MG63 (cell line): ENCODE data around the gene BMP2. TPM values are rescaled to one million over a fixed set of nuclear protein-coding genes. Genes with fewer than 3 reads are reported as not detected.
A peak's percentile ranks its signal among the peaks of the same experiment; 100 is the strongest.

Source experiments
- DNase-seq: peaks from one replicate; pipeline ENCODE4 v3.0.0-alpha.2; 2020
- H3K27me3 ChIP-seq: fragments of 250-450 bp; sonication (Bioruptor Pico); 2 replicates; pipeline ENCODE4 v1.5.1; 2020; ENCODE audit warnings: mild to moderate bottlenecking, moderate library complexity
- H3K36me3 ChIP-seq: fragments of 250-450 bp; sonication (Bioruptor Pico); 2 replicates; pipeline ENCODE4 v1.5.1; 2020; ENCODE audit warnings: mild to moderate bottlenecking, moderate library complexity
- H3K4me3 ChIP-seq: fragments of 250-450 bp; sonication (Bioruptor Pico); 2 replicates; pipeline ENCODE4 v1.5.1; 2020; ENCODE audit warnings: mild to moderate bottlenecking, moderate library complexity
- H3K9me3 ChIP-seq: fragments of 250-450 bp; sonication (Bioruptor Pico); 2 replicates; pipeline ENCODE4 v1.5.1; 2020; ENCODE audit warnings: mild to moderate bottlenecking, moderate library complexity
- total RNA-seq: library from RNA; depleted of rRNA; stranded (reverse); fragments of >200 nt; shearing (Covaris generic); gene quantifications from 2 replicates; pipeline ENCODE4 v1.2.3, GENCODE V29; 2014; ENCODE audit warnings: low replicate concordance

Gene BMP2
- total RNA-seq, 1 experiment from 2014 or later = 0.03 TPM

DNA sequence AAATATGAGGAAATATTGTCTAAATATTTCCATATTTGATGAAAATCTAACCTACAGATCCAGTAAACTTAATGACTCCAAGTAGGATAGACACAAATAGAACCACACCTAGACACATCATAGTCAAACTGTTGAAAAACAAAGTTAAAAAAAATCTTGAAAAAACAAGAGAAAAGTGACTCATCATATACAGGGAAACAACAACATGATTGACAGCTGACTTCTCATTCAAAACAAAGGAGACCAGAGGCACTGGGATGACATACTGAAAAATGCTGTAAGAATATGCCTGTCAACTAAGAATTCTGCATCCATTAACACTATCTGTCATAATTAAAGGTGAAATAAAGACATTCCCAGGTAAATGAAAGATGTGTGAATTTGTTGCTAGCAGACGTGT lies 38.8 kb downstream of the BMP2 start:
- no peaks in the 10 kb centered on the region for H3K36me3 ChIP-seq
- no peaks in the 10 kb centered on the region for H3K27me3 ChIP-seq
- no peaks in the 10 kb centered on the region for H3K9me3 ChIP-seq
- H3K4me3 ChIP-seq = no peak overlapping the region
- DNase-seq = no peak

DNA sequence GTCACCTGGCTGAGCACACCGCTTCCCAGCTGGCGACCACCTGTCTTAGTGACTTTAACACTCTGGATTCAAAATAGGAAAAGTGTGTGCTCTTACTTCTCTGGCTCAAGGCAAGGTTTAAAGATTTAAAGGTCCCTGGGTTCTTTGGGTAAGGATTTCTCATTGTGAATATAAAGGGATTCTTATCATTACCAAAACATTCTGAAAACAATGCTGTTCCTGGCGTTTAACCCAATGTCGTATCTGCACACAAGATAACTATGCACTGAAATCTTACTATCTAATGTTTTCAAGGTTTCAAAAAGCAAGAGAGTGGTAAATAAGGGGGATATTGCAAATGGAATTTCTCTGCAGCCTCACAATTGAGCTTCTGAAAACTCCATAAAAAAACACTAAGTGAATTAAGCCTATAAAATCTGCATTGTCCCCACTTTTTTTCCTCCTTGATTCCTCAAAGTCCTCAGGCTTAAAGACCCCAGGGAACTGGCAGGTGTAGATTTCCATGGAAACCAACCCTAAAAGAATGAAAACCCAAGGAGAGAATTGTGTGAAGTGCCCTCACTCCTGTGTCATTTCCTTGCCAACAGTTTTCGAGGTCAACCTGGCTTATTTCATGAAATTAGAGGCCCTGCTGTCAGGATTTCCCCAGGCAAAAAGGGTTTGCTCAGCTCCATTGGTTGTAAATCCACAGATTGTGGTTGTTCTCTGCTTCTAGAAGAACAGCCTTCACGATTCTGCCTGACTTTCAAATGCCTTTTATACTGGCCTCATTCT lies 44.0 kb downstream of the BMP2 start:
- no peak overlapping the region for H3K4me3 ChIP-seq
- H3K27me3 ChIP-seq = no peaks in the 10 kb centered on the region; the same call in 1 of the 2 replicates
- no peak for DNase-seq
- no peaks in the 10 kb centered on the region for H3K36me3 ChIP-seq
- H3K9me3 ChIP-seq = no peaks in the 10 kb centered on the region

DNA sequence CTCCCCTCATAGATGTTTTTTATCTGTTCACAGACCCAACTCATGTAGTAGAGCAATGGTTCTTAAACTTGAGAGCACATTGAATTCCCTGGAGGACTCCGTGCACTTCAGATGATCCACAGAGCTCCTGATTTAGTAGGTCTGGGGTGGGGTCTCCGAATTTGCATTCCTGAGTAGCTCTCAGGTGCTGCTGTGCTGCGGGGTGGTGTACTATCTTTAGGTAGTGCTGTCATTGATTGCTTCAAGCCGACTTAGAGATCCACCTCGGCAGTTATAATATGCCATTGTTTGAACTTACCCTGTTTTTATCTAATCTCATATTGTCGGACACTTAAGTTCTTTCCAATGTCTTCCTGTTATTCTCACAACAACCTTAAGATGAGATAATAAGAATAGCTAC lies 45.0 kb downstream of the BMP2 start:
- no peak overlapping the region for H3K4me3 ChIP-seq
- no peaks in the 10 kb centered on the region for H3K36me3 ChIP-seq
- no peaks in the 10 kb centered on the region; the same call in 1 of the 2 replicates for H3K27me3 ChIP-seq
- no peak for DNase-seq
- H3K9me3 ChIP-seq = no peaks in the 10 kb centered on the region

DNA sequence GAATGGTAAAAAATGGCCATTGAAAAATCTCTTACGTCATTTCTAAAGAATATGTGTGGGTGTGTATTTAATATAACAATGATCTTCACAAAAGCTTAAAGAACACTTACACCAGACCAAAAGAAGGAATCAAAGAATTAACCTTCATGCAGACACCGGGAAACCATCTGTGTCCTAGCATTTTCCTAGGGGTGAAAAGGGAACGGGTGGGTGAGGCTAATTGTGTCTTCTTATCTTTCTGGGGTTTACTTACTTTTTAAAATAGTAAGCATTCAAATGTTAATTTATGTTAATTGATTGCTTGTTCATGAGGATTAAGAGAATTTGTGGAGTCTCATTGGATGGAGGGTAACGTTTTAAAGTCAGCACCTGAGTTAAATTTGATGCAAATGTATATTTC lies 47.5 kb downstream of the BMP2 start:
- H3K36me3 ChIP-seq = no peaks in the 10 kb centered on the region
- no peaks in the 10 kb centered on the region; the same call in 1 of the 2 replicates for H3K27me3 ChIP-seq
- H3K4me3 ChIP-seq = no peak overlapping the region
- DNase-seq = no peak
- H3K9me3 ChIP-seq = no peaks in the 10 kb centered on the region

DNA sequence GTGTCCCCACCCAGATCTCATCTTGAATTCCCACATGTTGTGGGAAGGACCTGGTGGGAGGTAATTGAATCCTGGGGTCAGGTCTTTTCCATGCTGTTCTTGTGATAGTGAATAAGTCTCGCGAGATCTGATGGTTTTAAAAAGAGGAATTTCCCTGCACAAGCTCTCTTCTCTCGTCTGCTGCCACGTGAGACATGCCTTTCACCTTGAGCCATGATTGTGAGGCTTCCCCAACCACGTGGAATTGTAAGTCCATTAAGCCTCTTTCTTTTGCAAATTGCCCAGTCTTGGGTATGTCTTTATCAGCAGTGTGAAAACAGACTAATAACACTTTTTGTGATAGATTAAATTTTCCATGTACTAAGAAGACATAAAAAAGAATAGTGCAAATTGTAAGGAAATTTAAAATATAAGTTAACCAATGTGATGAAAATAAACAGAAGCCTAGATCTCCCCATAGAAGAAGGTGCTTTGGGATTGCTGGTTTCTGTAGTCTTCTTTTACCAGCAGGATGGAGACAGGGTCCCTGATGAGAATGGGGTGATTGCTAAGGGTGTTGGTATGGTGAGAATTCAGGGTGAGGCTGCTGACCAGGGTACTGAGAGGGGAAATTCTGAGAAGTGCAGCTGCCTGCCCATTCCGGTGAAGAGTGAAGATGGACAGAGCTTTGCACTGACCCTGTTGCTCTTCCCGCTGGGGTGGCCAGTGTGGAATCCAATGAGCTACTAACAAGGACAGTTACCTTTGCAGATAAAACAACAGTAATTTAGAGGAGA lies 50.7 kb downstream of the BMP2 start:
- Histone ChIP-seq H3K9me3 (no peaks in the 10 kb centered on the region), H3K27me3 (no peaks in the 10 kb centered on the region; the same call in 1 of the 2 replicates), H3K36me3 (no peaks in the 10 kb centered on the region), H3K4me3 (no peak overlapping the region)
- DNase-seq = no peak

DNA sequence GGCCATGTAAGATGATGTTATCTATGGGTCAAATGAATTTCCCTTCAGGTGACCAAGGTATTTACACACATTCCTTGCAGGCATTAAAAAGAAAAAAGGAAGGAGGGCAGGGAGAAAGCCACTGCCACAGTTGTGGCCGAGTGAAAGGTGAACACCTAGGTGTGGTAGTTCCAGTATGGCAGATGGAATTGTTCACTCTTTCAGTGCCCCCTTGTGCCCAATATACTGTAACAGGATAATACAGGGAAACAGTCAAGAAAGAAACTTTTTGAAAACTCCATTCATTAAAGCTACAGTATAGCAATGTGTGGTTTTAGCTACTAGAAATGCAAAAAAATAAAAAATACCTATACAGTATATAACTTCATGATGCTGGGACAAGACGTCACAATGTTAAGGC lies 52.1 kb downstream of the BMP2 start:
- Histone ChIP-seq H3K9me3 (no peaks in the 10 kb centered on the region), H3K4me3 (no peak overlapping the region), H3K36me3 (no peaks in the 10 kb centered on the region), H3K27me3 (no peaks in the 10 kb centered on the region; the same call in 1 of the 2 replicates)
- no peak for DNase-seq

DNA sequence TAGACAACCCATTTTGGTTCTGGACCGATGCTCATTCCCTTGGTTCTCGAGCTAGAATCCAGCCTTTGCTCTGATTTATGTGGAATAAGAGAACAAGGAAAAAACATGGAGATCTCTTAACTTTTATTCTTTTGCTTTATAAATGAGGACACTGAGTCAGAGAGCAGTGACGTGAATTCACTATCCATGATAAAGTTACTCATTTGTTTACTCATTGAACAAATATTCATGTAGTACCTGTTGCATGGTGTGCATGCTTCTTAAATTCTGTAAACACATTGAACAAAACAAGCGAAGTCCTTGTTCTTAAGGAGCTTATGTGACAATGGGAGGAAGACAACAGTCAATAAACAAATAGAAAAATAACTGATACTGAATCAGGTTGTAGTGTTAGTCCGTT lies 56.9 kb downstream of the BMP2 start:
- H3K4me3 ChIP-seq = no peak overlapping the region
- H3K36me3 ChIP-seq = no peaks in the 10 kb centered on the region
- DNase-seq = no peak
- no peaks in the 10 kb centered on the region for H3K9me3 ChIP-seq
- H3K27me3 ChIP-seq = no peaks in the 10 kb centered on the region

DNA sequence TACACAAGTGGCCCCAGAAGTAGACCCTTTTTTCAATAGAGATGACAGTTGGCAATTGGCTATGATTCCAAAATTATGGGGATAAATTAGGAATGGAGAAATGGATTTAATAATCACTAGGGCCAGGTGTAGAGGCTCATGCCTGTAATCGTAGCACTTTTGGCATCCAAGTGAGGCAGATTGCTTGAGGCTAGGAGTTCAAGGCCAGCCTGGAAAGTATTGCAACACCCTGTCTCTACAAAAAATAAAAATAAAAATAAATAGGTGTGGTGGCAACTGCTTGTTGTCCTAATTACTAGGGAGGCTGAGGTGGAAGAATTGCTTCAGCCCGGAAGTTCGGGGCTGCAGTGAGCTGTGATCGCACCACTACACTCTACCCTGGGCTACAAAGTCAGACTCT lies 60.0 kb downstream of the BMP2 start:
- no peak overlapping the region for H3K4me3 ChIP-seq
- H3K36me3 ChIP-seq = no peaks in the 10 kb centered on the region
- no peak for DNase-seq
- no peaks in the 10 kb centered on the region for H3K9me3 ChIP-seq
- no peaks in the 10 kb centered on the region for H3K27me3 ChIP-seq

DNA sequence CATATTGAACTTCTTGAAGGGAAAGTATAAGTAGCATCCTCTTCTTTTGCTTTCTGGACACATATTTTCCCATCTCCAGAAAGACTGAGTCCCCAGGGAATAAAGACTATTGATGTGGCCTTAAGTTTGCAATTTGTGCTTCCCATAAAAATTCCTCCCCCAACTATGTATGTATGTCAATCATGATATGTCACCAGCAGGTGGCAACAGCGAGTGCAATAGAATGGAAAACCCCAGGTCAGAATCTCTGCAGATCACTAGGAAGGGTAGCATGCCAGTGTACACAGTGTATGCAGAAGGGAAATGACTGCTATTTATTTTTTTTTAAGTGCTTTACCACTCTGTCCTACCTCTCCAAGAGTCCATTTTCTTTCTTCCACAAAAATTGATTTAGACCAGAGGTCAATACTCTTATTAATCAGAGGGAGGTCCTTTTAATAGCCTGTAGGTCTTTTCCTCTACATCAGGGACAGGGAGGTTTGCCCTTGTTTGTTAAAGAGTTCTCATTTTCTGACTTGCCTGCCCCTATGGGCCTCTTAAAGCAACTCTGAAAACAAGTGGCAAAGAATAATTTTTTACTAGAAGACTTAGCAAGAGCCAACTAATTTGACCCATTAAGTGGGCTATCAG lies 61.4 kb downstream of the BMP2 start:
- no peak overlapping the region for H3K4me3 ChIP-seq
- DNase-seq = peak; percentile 27
- H3K27me3 ChIP-seq = no peaks in the 10 kb centered on the region
- no peaks in the 10 kb centered on the region for H3K9me3 ChIP-seq
- no peaks in the 10 kb centered on the region for H3K36me3 ChIP-seq

DNA sequence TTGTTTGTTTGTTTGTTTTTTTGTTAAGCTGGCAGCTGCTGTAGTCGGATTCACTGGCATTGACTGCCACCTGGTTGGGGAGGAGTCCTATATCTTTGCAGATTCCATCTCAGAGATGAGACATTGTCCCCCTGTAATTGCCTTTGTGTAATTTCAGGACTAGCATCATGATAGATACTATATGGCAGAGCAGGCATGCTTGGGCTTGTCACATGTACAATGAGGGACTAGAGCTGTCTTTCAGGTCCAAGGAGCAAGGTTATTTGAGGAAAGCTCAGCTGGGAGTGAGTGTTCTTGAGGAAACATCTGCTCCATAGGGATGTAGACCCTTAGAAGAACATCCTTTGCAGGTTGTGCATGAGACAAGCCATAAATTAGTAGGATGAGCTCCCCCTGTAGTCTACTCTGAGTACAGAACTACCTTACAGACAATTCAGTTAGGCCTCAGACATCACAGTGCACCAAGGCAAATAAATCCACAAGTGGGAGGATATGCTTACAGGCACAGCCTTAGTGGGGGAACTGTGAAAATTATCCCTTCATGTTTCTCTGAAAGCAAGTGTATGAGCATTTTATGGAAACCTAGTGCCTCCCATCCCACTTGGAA lies 62.1 kb downstream of the BMP2 start:
- no peak for DNase-seq
- Histone ChIP-seq H3K36me3 (no peaks in the 10 kb centered on the region), H3K9me3 (no peaks in the 10 kb centered on the region), H3K4me3 (no peak overlapping the region), H3K27me3 (no peaks in the 10 kb centered on the region)
